NCI-H1105 treated with DMSO at 0.1 percent for 48 hours (cell line): ENCODE results near the gene MT1B.
A peak's percentile ranks its signal among the peaks of the same experiment; 100 is the strongest.
"Not testable (repeated sequence)": the region's sequence is repeated elsewhere in the genome, so short reads cannot be mapped to it uniquely, and the experiment has no call there.

Experiments
- DNase-seq: peaks from one replicate; lab custom pipeline; 2025; lab: John Stamatoyannopoulos, UW

Gene MT1B

GRCh38 chr16:56667581-56668571 is 16.2 kb downstream of the MT1B start, which contains the start of gene MT1G:
Gene MT1G (minus strand): TSS chr16:56668065. CDS start chr16:56667993, 72 bp downstream.
- DNase-seq, result no peak

DNA sequence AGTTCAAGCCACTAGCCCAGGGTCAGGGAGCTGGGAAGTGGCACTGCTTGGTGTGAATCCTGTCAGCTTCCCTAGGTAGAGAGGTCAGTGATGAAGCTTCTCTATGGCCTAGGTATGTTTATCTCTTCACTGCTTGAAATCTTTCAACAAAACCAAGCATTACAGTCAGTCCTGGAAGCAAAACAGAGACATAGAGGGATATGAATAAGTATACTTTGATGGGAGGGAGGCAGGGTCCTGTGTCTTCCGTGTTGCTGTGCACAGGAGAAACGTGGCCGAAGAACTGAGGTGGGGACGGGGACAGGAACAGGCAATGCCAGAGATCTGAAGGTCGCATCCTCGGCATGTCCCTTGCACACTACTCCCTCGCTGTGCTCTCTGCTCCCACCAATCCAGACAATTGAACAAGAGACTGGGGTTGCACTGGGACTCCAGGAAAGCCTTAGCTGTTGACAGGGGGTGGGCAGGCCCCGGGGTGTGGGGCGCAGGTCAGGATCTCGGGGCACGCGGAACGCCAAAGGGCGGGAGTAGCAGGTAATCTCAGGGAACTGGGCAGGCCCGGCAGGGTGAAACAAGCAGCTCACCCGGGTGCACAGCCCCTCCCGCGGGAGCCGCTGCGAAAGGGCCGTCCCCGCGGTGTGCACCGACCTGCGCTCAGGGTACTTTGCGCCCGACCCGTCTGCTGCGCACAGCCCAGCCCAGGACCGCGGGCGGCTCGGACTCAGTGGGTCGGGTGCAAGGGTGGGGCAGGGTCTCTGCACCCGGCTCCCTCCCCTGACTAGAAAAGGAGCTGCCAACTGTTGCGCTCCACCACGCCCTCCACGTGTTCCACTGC is 17.5 kb downstream of the MT1B start, which contains the start of gene MT1H:
MT1H (plus strand) TSS at position 810 of the 835 bp plus-strand sequence. CDS start 71 bp downstream, outside the sequence.
- DNase-seq, result no peak

DNA sequence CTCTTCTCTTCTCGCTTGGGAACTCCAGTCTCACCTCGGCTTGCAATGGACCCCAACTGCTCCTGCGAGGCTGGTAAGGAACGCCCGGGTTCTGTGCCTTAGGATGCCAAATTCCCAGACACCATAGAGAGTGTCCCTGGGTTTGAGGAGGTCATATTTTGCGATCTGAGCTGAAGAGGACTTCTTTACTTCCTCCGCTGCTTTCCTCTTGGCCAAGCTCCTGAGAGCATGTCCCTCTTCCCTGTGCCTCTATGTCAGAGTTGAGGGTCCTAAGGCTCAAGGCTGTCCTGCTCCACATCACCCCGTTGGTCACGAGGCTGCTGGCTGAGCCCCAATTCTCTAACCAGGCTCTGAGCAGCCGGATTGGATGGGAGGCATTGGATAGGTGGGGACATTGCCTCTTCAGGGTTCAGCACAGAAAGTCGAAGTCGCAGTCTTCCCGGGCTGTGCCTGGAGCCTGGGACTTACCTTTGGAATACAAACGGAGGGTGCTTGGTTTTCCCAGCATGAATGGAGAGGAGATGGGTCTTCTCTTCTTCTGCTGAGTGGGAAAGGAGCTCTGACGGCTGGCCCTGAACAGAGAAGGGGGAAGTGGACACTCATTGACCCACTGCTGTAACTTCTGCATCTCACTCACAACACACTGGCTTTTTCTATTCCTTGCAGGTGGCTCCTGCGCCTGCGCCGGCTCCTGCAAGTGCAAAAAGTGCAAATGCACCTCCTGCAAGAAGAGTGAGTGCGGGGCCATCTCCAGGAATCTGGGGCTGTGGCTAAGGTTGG is 18.3 kb downstream of the MT1B start:
- no peak for DNase-seq

- no peak for DNase-seq
Measured at GRCh38 chr16:56670620-56670934, 18.9 kb downstream of the MT1B start.

DNA sequence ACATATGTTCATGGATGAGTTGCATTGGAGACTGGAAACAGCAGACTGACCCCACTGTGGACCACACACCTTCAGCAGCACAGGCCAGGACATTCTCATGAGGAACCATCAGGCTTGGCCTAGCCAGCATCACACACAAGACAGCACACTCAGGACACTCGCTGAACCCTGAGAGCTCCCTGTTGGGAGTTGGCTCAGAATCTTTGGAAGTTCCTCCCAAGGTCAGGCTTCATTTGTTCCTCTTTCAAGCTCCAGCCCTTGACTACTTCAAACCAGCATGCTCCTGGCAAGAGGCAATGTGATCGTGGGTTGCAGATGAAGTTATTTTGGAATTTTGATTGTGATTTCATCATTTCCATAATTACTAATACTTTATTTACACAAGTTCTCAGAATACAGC is 20.0 kb downstream of the MT1B start:
- DNase-seq, result not testable (repeated sequence)

DNA sequence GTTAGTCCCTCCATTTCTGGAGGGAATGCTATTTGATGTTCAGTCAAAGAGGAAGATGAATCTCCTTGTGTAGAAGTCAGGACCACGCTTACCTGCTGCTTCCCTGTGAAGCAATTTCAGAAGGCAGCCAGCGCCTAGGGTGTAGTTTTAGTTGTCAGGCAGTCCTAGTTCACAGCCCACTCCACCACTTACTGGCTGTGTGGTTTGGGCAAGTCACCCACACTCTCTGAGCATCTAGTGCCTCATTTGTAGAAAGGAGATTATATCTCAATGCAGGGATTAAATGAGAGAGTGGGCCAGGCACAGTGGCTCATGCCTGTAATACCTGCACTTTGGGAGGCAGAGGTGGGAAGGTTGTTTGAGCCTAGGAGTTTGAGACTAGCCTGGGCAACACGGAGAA is 20.5 kb downstream of the MT1B start:
- DNase-seq, result not testable (repeated sequence)

GRCh38 chr16:56672761-56673536 is 21.3 kb downstream of the MT1B start:
- DNase-seq, result no peak

DNA sequence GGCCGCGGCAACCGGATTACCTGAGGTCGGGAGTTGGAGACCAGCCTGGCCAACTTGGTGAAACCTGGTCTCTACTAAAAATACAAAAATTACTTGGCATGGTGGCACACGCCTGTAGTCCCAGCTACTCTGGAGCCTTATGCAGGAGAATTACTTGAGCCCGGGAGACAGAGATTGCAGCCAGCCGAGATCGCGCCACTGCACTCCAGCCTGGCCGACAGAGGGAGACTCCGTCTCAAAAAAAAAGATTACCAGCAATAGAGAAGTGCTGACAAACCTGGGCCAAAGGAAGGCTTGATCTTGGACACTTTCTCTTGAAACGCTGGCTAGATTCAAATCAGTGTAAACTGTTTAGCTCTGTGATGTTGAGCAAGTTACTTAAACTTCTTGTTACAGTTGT is 22.2 kb downstream of the MT1B start:
- DNase-seq, result no peak

GRCh38 chr16:56674570-56674969 is 22.9 kb downstream of the MT1B start:
- DNase-seq, result not testable (repeated sequence)

DNA sequence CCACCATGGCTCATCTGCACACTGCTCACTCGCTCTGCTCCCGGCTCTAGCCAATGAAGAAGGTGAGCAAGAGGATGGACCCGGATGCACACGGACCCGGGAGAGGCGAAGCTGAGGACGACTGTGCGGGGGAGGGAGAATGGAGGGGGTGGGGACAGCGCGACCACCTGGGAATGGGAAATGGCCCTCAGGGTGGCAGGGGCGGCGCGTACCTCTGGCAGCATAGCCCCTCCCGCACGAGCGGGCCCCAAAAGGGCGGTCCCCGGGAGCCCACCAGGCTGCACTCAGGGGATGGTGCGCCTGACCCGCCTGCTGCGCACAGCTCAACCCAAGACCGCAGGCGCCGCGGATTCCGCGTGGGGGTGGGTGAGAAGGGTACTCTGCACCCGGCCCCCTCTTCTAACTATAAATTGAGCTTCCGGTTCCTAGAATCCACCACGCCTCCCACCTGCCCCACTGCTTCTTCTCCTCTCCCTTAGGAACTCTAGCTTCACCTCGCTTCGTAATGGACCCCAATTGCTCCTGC is 24.1 kb downstream of the MT1B start:
- no peak for DNase-seq

DNA sequence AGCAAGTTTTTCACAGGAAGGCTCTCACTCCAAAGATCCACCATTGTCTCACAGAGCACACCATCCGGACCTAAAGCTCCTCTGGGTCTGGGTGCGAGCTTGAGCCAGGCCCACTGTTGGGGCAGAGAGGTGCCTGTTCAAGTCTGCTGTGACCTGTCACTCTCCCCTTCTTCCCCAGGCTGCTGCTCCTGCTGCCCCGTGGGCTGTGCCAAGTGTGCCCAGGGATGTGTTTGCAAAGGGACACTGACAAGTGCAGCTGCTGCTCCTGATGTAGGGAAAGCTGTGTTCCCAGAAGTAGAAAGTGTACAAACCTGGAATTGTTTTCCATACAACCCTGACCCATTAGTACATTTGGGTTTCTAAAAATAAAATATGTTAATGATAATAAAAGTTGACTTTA is 25.8 kb downstream of the MT1B start:
- no peak for DNase-seq

GRCh38 chr16:56679078-56679730 is 27.5 kb downstream of the MT1B start:
- DNase-seq, result no peak

- DNase-seq, result no peak
Measured at GRCh38 chr16:56679818-56680217, 28.1 kb downstream of the MT1B start.

- peak; percentile 80 for DNase-seq
Measured at GRCh38 chr16:56681939-56682702, 30.4 kb downstream of the MT1B start, which contains the start of gene MT1X. Gene MT1X (plus strand): TSS chr16:56682470. CDS start chr16:56682541, 71 bp downstream.

GRCh38 chr16:56682703-56683397 is 31.2 kb downstream of the MT1B start:
- no peak for DNase-seq

DNA sequence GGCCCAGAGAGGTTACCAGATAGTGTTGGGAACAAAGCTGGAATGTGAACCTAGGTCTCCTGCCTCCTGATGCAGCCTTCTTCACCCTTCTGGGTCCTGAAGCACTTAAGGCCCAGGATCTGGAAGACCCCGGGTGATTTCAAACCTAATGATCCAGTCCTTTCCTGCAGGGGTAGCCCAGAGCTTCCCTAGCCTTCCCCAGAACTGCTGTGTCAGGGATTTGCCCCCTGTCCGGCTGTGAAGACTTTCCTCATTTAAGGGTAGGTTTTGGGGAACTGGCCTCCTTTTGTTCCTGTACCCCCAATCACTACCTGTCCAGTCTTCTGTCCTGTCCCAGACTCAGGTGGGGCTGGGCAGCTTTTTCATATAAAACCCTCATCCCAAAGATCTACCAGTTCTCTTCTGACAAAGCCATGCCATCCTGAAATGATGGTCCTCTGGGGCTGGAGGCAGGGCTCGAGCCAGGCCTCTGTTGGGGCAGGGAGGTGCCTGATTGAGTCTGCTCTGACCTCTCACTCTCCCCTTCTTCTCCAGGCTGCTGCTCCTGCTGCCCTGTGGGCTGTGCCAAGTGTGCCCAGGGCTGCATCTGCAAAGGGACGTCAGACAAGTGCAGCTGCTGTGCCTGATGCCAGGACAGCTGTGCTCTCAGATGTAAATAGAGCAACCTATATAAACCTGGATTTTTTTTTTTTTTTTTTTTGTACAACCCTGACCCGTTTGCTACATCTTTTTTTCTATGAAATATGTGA is 31.9 kb downstream of the MT1B start:
- DNase-seq, result no peak

DNA sequence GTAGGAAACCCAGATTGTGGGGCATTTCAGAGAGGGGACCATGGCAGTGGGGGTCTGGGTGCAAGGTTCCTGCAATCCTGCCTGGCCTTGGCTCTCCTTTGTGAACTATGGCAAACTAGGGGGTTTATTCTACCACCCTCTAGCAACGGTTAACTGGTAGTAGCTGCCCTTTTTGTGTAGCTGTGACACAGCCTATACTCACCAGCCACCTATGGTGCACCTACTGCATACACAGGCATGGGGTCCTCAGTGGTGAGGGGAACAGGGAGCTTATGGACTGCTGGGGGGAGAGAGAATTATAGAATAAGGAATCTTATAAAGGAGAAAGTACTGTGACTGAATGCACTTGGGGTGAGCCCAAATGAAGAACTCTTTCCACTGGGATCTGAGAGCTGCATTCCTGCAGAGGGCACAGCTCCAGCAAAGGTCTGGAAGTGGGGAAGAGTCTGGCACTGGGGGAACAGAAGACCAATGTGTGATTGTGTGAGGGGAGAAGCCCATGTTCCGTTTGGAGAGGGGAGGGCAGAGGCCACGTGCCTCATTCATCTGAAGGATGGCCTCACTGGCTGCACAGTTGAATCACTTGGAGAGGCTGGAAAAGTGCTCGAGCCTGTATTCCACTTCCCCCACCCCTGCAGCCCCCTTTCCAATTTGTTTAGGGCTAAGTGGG is 32.7 kb downstream of the MT1B start:
- DNase-seq, result no peak
